Raji (cell line): ENCODE measurements around the gene CFAP52.

Experiments used
- POLR2A ChIP-seq: IDR thresholded peaks from 2 replicates; pipeline ENCODE4 v1.6.1; 2011; ENCODE audit warnings: low read depth, low read length, control low read depth; ENCODE audit not compliant: insufficient read depth

Gene CFAP52

DNA sequence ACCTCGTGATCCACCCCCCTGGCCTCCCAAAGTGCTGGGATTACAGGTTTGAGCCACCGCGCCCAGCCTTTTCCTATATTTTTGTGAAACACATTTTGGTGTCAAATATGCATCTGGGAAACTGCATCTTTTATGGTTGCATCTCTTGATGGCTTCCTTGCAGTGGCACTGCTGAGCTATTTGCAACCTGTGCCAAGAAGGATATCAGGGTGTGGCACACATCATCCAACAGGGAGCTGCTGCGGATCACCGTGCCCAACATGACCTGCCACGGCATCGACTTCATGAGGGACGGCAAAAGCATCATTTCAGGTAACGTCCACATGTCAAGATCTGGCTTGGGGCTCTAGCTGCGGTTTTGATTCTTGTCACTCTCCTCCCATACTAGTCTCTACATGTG is 52.1 kb downstream of the CFAP52 start:
- no peak for TF ChIP-seq POLR2A

GRCh38 chr17:9632741-9633140 is 56.3 kb downstream of the CFAP52 start:
- no peak for TF ChIP-seq POLR2A

DNA sequence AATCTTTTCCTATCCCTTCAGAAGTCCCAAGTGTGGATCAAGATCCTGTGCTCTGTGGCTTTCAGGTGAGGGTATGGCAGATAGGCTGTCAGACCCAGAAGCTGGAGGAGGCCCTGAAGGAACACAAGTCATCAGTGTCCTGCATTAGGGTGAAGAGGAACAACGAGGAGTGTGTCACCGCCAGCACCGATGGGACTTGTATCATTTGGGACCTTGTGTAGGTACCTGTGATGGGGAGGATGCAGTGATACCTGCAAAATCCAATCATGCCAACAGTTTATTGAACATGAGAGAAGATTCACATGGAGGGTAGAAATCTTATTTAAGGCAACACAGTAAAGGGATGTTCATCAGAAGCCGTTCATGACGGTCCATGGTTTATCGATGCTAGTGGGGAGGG is 58.9 kb downstream of the CFAP52 start:
- no peak for TF ChIP-seq POLR2A

- TF ChIP-seq POLR2A: no peak
Observed at GRCh38 chr17:9636501-9636900, 60.1 kb downstream of the CFAP52 start.

GRCh38 chr17:9643611-9644010 is 67.2 kb downstream of the CFAP52 start:
- no peak for TF ChIP-seq POLR2A

GRCh38 chr17:9644910-9645751 is 68.7 kb downstream of the CFAP52 start, which contains the start of gene USP43:
Gene USP43 (plus strand): TSS chr17:9645517. CDS start chr17:9645633, 116 bp downstream.
- no peak for TF ChIP-seq POLR2A

DNA sequence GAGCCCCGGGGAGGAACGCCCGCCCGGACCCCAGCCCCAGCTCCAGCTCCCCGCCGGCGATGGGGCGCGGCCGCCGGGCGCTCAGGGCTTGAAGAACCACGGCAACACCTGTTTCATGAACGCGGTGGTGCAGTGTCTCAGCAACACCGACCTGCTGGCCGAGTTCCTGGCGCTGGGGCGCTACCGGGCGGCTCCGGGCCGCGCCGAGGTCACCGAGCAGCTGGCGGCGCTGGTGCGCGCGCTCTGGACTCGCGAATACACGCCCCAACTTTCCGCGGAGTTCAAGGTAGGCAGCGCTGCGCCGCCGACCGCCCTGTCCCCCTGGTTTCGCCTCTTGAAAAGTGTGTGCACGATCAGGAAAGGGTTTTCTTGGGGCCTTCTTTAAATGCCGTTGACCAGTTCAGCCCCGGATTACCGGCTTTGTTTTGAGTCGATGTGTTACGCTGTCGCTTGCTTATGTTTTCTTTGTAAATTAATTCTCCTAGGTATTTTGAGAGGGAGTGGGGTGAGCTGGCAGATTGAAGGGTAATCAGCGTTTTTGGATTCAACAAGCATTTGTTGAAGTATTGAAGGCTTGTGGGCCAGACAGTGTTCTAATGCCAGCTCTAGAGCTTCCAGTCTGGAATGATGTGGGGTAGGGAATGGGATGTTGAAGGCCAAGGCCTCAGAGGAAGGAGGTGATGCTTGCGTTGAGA is 69.6 kb downstream of the CFAP52 start:
- no peak for TF ChIP-seq POLR2A

- TF ChIP-seq POLR2A: no peak
Observed at GRCh38 chr17:9646546-9646885, 70.1 kb downstream of the CFAP52 start.

DNA sequence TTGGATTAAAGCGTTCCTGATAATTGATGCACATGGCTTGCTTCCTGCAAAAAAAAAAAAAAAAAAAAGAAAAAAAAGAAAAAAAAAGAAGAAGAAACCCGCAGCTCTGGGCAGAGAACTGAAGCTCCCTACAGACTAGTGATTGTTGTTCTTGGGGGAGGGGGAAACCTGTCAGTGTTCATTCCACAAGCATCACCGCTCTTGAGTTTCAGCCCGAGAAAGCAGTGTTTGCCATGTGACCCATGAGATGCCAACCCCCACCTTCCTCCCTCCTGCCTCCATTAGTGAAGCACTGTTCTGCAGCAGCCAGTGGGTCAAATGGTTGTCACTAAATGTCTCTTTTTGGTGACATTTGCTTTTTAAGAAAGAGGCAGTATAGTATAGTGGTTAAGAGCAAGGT is 70.6 kb downstream of the CFAP52 start:
- no peak for TF ChIP-seq POLR2A

GRCh38 chr17:9648521-9649110 is 72.2 kb downstream of the CFAP52 start:
- TF ChIP-seq POLR2A: no peak

GRCh38 chr17:9658593-9659211 is 82.3 kb downstream of the CFAP52 start:
- no peak for TF ChIP-seq POLR2A

- no peak for TF ChIP-seq POLR2A
Observed at GRCh38 chr17:9661027-9661426, 84.6 kb downstream of the CFAP52 start.

DNA sequence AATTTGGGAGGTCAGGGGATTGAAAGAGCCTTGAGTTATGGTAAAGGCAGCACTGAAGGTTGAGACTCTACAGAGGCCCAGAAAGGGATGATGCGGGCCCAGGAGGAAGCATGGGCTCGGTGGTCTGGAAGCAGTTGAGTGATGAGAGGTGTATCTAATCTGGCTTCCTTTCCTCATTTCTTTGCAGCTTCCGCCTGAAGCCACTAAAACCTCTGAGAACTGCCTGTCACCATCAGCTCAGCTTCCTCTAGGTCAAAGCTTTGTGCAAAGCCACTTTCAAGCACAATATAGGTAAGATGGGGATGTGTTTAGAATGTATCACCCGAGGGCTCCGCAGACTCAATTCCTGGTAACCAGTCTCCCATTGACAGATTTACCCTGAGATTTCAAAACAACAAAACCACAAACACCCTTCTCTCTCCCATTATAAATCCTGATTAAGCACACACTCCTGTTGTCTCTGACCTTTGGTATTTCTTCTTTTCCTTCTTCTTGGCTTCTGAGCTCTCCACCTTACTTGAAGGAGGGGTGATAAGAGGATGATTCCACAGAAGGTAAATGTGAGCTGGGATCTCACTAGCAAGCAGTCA is 90.1 kb downstream of the CFAP52 start:
- no peak for TF ChIP-seq POLR2A

- TF ChIP-seq POLR2A: no peak
Observed at GRCh38 chr17:9668517-9668916, 92.1 kb downstream of the CFAP52 start.

DNA sequence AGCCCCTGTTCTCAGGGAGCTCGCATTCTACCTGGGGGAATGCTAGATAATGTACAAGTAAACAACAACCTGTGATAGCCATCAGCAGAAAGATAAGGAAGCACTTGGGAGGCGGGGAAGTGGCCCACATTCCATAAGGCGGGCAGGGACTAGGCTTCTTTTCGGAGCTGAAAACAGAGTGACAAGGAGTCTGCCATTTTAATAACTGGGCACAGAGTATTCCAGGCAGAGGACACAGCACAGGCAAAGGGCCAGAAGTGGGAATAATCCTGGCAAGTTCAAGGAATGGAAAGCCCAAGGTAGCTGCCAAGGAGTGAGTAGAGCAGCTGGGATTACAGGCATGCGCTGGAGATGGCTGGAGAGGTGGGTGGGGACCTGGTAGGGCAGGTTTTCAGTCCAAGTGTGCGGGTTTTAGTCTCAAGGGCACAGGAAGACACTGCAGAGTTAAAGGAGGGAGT is 93.1 kb downstream of the CFAP52 start:
- TF ChIP-seq POLR2A: no peak
